ENCODE results near the gene TBRG4.

Gene TBRG4

GRCh38 chr7:45081670-45081974 lies 29.9 kb downstream of the TBRG4 start:
- no peak overlapping the region for H3K4me3 ChIP-seq (replicated peaks in 1 of 2; ENCODE audit: low read depth in 2 of 2, low read length in 2 of 2)
- DNase-seq (ENCODE audit: low read depth in 2 of 2), result no peak
- no peak for TF ChIP-seq CTCF (IDR thresholded peaks at IDR 0.05; ENCODE audit: low read depth, low read length)

- DNase-seq (ENCODE audit: low read depth in 2 of 2), result no peak
- no peak overlapping the region for H3K4me3 ChIP-seq (replicated peaks in 1 of 2; ENCODE audit: low read depth in 2 of 2, low read length in 2 of 2)
- no peak for TF ChIP-seq CTCF (IDR thresholded peaks at IDR 0.05; ENCODE audit: low read depth, low read length)
Observed at GRCh38 chr7:45080958-45081669, 30.4 kb downstream of the TBRG4 start.

GRCh38 chr7:45080265-45080957 lies 31.1 kb downstream of the TBRG4 start:
- DNase-seq (ENCODE audit: low read depth in 2 of 2), result no peak
- no peak overlapping the region for H3K4me3 ChIP-seq (replicated peaks in 1 of 2; ENCODE audit: low read depth in 2 of 2, low read length in 2 of 2)
- TF ChIP-seq CTCF (IDR thresholded peaks at IDR 0.05; ENCODE audit: low read depth, low read length), result no peak

- TF ChIP-seq CTCF (IDR thresholded peaks at IDR 0.05; ENCODE audit: low read depth, low read length), result no peak
- H3K4me3 ChIP-seq (replicated peaks in 1 of 2; ENCODE audit: low read depth in 2 of 2, low read length in 2 of 2), result no peak overlapping the region
- DNase-seq (ENCODE audit: low read depth in 2 of 2), result no peak
Observed at GRCh38 chr7:45078125-45078681, 33.3 kb downstream of the TBRG4 start.

GRCh38 chr7:45077579-45077978 lies 33.9 kb downstream of the TBRG4 start:
- TF ChIP-seq CTCF (IDR thresholded peaks at IDR 0.05; ENCODE audit: low read depth, low read length), result no peak
- DNase-seq (ENCODE audit: low read depth in 2 of 2), result no peak
- H3K4me3 ChIP-seq (replicated peaks in 1 of 2; ENCODE audit: low read depth in 2 of 2, low read length in 2 of 2), result no peak overlapping the region

- TF ChIP-seq CTCF (IDR thresholded peaks at IDR 0.05; ENCODE audit: low read depth, low read length), result no peak
- no peak for DNase-seq (ENCODE audit: low read depth in 2 of 2)
- H3K4me3 ChIP-seq (replicated peaks in 1 of 2; ENCODE audit: low read depth in 2 of 2, low read length in 2 of 2), result no peak overlapping the region
Observed at GRCh38 chr7:45076946-45077345, 34.6 kb downstream of the TBRG4 start.
